Measurements from ENCODE around the gene KRT32. TPM values are rescaled to one million over a fixed set of nuclear protein-coding genes. Genes with fewer than 3 reads are reported as not detected.

The KRT32 gene
- total and polyA plus RNA-seq, 9 of the 15 experiments (the other 6 are each of a cell fraction or from before 2014, with no cell fraction given), result not detected

DNA sequence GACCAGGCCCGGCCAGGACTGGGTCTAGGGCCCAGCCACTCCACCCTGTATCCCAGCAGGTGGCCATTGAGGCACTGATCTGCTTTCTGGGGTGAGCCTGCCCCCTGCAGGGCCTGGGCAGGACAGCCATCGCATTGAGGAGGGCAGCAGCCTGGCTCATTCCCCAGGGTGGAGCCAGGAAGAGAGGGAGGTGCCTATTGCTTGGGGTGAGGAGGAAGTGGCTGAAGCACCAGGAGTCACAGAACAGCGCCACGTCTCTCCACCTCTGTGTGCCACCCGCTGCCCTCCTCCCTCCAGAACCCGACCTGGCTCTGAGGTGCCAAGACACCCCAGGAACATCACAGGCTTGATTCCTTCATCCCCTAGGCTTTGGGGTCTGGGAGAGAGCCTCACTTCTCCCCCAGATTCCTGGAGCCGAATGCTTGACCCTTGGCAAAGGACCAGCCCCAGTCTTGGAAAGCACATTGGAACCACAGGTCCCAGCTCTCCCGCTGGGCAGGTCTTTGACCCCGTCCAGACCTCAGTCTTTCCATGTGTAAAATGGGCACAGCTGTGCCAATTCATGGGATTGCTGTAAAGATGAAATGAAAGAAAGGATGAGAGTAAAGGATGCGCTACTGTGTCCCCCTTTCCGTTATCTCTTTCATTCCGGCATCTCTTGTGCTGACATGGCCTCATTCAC lies 29.8 kb upstream of the KRT32 start (continued):
- TF ChIP-seq, protein P1, sequence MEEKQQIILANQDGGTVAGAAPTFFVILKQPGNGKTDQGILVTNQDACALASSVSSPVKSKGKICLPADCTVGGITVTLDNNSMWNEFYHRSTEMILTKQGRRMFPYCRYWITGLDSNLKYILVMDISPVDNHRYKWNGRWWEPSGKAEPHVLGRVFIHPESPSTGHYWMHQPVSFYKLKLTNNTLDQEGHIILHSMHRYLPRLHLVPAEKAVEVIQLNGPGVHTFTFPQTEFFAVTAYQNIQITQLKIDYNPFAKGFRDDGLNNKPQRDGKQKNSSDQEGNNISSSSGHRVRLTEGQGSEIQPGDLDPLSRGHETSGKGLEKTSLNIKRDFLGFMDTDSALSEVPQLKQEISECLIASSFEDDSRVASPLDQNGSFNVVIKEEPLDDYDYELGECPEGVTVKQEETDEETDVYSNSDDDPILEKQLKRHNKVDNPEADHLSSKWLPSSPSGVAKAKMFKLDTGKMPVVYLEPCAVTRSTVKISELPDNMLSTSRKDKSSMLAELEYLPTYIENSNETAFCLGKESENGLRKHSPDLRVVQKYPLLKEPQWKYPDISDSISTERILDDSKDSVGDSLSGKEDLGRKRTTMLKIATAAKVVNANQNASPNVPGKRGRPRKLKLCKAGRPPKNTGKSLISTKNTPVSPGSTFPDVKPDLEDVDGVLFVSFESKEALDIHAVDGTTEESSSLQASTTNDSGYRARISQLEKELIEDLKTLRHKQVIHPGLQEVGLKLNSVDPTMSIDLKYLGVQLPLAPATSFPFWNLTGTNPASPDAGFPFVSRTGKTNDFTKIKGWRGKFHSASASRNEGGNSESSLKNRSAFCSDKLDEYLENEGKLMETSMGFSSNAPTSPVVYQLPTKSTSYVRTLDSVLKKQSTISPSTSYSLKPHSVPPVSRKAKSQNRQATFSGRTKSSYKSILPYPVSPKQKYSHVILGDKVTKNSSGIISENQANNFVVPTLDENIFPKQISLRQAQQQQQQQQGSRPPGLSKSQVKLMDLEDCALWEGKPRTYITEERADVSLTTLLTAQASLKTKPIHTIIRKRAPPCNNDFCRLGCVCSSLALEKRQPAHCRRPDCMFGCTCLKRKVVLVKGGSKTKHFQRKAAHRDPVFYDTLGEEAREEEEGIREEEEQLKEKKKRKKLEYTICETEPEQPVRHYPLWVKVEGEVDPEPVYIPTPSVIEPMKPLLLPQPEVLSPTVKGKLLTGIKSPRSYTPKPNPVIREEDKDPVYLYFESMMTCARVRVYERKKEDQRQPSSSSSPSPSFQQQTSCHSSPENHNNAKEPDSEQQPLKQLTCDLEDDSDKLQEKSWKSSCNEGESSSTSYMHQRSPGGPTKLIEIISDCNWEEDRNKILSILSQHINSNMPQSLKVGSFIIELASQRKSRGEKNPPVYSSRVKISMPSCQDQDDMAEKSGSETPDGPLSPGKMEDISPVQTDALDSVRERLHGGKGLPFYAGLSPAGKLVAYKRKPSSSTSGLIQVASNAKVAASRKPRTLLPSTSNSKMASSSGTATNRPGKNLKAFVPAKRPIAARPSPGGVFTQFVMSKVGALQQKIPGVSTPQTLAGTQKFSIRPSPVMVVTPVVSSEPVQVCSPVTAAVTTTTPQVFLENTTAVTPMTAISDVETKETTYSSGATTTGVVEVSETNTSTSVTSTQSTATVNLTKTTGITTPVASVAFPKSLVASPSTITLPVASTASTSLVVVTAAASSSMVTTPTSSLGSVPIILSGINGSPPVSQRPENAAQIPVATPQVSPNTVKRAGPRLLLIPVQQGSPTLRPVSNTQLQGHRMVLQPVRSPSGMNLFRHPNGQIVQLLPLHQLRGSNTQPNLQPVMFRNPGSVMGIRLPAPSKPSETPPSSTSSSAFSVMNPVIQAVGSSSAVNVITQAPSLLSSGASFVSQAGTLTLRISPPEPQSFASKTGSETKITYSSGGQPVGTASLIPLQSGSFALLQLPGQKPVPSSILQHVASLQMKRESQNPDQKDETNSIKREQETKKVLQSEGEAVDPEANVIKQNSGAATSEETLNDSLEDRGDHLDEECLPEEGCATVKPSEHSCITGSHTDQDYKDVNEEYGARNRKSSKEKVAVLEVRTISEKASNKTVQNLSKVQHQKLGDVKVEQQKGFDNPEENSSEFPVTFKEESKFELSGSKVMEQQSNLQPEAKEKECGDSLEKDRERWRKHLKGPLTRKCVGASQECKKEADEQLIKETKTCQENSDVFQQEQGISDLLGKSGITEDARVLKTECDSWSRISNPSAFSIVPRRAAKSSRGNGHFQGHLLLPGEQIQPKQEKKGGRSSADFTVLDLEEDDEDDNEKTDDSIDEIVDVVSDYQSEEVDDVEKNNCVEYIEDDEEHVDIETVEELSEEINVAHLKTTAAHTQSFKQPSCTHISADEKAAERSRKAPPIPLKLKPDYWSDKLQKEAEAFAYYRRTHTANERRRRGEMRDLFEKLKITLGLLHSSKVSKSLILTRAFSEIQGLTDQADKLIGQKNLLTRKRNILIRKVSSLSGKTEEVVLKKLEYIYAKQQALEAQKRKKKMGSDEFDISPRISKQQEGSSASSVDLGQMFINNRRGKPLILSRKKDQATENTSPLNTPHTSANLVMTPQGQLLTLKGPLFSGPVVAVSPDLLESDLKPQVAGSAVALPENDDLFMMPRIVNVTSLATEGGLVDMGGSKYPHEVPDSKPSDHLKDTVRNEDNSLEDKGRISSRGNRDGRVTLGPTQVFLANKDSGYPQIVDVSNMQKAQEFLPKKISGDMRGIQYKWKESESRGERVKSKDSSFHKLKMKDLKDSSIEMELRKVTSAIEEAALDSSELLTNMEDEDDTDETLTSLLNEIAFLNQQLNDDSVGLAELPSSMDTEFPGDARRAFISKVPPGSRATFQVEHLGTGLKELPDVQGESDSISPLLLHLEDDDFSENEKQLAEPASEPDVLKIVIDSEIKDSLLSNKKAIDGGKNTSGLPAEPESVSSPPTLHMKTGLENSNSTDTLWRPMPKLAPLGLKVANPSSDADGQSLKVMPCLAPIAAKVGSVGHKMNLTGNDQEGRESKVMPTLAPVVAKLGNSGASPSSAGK (IDR thresholded peaks at IDR 0.05), result no peak
- no peak for TF ChIP-seq SNIP1 (IDR thresholded peaks at IDR 0.05; ENCODE audit: low read depth)
- no peak for TF ChIP-seq WHSC1 (IDR thresholded peaks at IDR 0.05; ENCODE audit: low read length)
- TF ChIP-seq THAP12 (CRISPR knock-in tag; IDR thresholded peaks at IDR 0.05), result no peak
- TF ChIP-seq GTF2A2 (tag; IDR thresholded peaks at IDR 0.05), result no peak
- TF ChIP-seq CHD2 (IDR thresholded peaks at IDR 0.05; ENCODE audit: low read depth, low read length), result no peak
- TF ChIP-seq ZNF408 (CRISPR knock-in tag; IDR thresholded peaks at IDR 0.05; ENCODE audit: low read depth), result no peak
- TF ChIP-seq CBX8 (IDR thresholded peaks at IDR 0.05; ENCODE audit: borderline replicate concordance, extremely low read depth, low read depth, low read length, poor library complexity, severe bottlenecking), result no peak
- no peak for TF ChIP-seq SREBF2 (CRISPR knock-in tag; IDR thresholded peaks at IDR 0.05)
- no peak for TF ChIP-seq POLR3A (IDR thresholded peaks at IDR 0.05; ENCODE audit: borderline replicate concordance, extremely low read depth, insufficient read depth, insufficient read length)
- no peak for TF ChIP-seq SFPQ (IDR thresholded peaks at IDR 0.05; ENCODE audit: low read depth, low read length)
